Erythroblast (primary cell): ENCODE results near the gene COA3.
"Not testable (repeated sequence)": the region's sequence is repeated elsewhere in the genome, so short reads cannot be mapped to it uniquely, and the experiment has no call there.

ENCODE experiments used
- DNase-seq, 2 experiments: peaks; one replicate each; lab custom pipeline; 2025; lab: John Stamatoyannopoulos, UW
- GATA1 ChIP-seq: IDR thresholded peaks from 2 replicates; pipeline ENCODE4 v1.6.1; 2011; ENCODE audit warnings: low read depth, mild to moderate bottlenecking, control low read depth, low read length, moderate library complexity
- POLR2A ChIP-seq: IDR thresholded peaks from 2 replicates; pipeline ENCODE4 v1.6.1; 2011; ENCODE audit warnings: mild to moderate bottlenecking, low read length

The COA3 gene

GRCh38 chr17:42782166-42783061 is 16.1 kb downstream of the COA3 start:
- no peak for DNase-seq
- no peak for TF ChIP-seq GATA1
- no peak for TF ChIP-seq POLR2A

GRCh38 chr17:42781639-42782165 is 16.8 kb downstream of the COA3 start:
- no peak for DNase-seq
- TF ChIP-seq POLR2A, result peak; percentile 2
- no peak for TF ChIP-seq GATA1

GRCh38 chr17:42780851-42781638 is 17.5 kb downstream of the COA3 start:
- TF ChIP-seq GATA1 (no peak), POLR2A (peak; percentile 15)
- no peak for DNase-seq

GRCh38 chr17:42779936-42780850 is 18.3 kb downstream of the COA3 start, which contains the start of gene WNK4:
Gene WNK4, plus strand, starts transcription at chr17:42780610. Its CDS starts 89 bp downstream, at chr17:42780699.
- peak; percentile 25 to 42 for DNase-seq
- no peak for TF ChIP-seq GATA1
- no peak for TF ChIP-seq POLR2A

GRCh38 chr17:42779304-42779935 is 19.1 kb downstream of the COA3 start:
- no peak for DNase-seq
- TF ChIP-seq GATA1 (no peak), POLR2A (no peak)

GRCh38 chr17:42778570-42778969 is 19.9 kb downstream of the COA3 start:
- no peak for DNase-seq
- TF ChIP-seq GATA1 (no peak), POLR2A (no peak)

- TF ChIP-seq POLR2A (no peak), GATA1 (no peak)
- no peak for DNase-seq
Measured at GRCh38 chr17:42775534-42776098, 22.9 kb downstream of the COA3 start.

GRCh38 chr17:42774066-42774745 is 24.3 kb downstream of the COA3 start:
- no peak for TF ChIP-seq GATA1
- no peak for TF ChIP-seq POLR2A
- DNase-seq, result no peak

GRCh38 chr17:42773290-42774035 is 25.0 kb downstream of the COA3 start, which contains the start of gene VPS25:
Gene VPS25, plus strand, starts transcription at chr17:42773449. Its CDS starts 27 bp downstream, at chr17:42773476.
- peak; percentile 90 to 91 for DNase-seq
- no peak for TF ChIP-seq GATA1
- TF ChIP-seq POLR2A, result peak; percentile 92

GRCh38 chr17:42772945-42773289 is 25.6 kb downstream of the COA3 start:
- no peak for TF ChIP-seq GATA1
- TF ChIP-seq POLR2A, result no peak
- no peak for DNase-seq

GRCh38 chr17:42769964-42770363 is 28.5 kb downstream of the COA3 start:
- DNase-seq, result not testable (repeated sequence)

- not testable (repeated sequence) for DNase-seq
Measured at GRCh38 chr17:42768006-42768405, 30.5 kb downstream of the COA3 start.
